Measurements from ENCODE around the gene KDM8.

DNA sequence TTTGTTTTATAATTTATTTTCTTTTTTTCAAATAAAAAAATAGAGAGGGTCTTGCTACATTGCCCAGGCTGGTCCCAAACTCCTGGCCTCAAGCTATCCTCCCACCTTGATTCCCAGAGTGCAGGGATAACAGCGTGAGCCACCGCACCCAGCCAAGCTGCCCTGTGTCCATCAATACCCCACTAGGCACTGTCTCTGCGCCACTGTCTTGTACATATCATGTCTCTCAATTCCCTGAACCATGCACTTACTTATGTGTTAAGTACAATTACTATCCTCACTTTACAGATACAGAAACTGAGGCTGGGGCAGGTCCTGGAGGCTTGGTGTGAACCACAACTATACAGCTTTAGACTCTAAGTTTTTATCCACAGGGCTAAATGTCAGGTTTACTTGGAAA is 53.5 kb downstream of the KDM8 start:
- TF ChIP-seq, protein P1, sequence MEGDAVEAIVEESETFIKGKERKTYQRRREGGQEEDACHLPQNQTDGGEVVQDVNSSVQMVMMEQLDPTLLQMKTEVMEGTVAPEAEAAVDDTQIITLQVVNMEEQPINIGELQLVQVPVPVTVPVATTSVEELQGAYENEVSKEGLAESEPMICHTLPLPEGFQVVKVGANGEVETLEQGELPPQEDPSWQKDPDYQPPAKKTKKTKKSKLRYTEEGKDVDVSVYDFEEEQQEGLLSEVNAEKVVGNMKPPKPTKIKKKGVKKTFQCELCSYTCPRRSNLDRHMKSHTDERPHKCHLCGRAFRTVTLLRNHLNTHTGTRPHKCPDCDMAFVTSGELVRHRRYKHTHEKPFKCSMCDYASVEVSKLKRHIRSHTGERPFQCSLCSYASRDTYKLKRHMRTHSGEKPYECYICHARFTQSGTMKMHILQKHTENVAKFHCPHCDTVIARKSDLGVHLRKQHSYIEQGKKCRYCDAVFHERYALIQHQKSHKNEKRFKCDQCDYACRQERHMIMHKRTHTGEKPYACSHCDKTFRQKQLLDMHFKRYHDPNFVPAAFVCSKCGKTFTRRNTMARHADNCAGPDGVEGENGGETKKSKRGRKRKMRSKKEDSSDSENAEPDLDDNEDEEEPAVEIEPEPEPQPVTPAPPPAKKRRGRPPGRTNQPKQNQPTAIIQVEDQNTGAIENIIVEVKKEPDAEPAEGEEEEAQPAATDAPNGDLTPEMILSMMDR (conservative IDR thresholded peaks at IDR 0.05; ENCODE audit: low read length) = no peak
- TF ChIP-seq EZH2phosphoT487 (IDR thresholded peaks at IDR 0.05; ENCODE audit: borderline replicate concordance) = no peak
